Calu3 (cell line): ENCODE data around the gene SGTA. TPM values are rescaled to one million over a fixed set of nuclear protein-coding genes. Genes with fewer than 3 reads are reported as not detected.

Experiments
- BruUV-seq: library from RNA; stranded (reverse); fragments of 400-500 nt; replicated peaks from 2 replicates; lab custom pipeline; 2021; lab: Mats Ljungman, UMichigan
- CTCF ChIA-PET: fragments of 300-600 bp; sonication (Branson Sonifier 250); formaldehyde crosslinking; loops from one replicate; lab custom pipeline; 2022; ENCODE audit warnings: antibody characterized with exemption; lab: Charles Lee
- DNase-seq: peaks from one replicate; pipeline ENCODE4 v3.0.0; 2022
- H3K27ac Mint-ChIP-seq: one replicate; pipeline ENCODE4 v1.8.0; 2022; ENCODE audit warnings: mixed read lengths; ENCODE audit not compliant: unreplicated experiment
- H3K27me3 Mint-ChIP-seq: one replicate; pipeline ENCODE4 v1.8.0; 2022; ENCODE audit warnings: mixed read lengths; ENCODE audit not compliant: unreplicated experiment
- H3K36me3 Mint-ChIP-seq: one replicate; pipeline ENCODE4 v1.8.0; 2022; ENCODE audit warnings: mild to moderate bottlenecking, moderate library complexity, mixed read lengths; ENCODE audit not compliant: insufficient read depth, unreplicated experiment
- H3K4me1 Mint-ChIP-seq: one replicate; pipeline ENCODE4 v1.8.0; 2022; ENCODE audit warnings: mild to moderate bottlenecking, low read depth, mixed read lengths; ENCODE audit not compliant: unreplicated experiment
- H3K4me3 Mint-ChIP-seq: one replicate; pipeline ENCODE4 v1.8.0; 2022; ENCODE audit warnings: mild to moderate bottlenecking, low read depth, moderate library complexity, mixed read lengths; ENCODE audit not compliant: unreplicated experiment
- H3K9me3 Mint-ChIP-seq: one replicate; pipeline ENCODE4 v1.8.0; 2022; ENCODE audit warnings: low read depth, mixed read lengths; ENCODE audit not compliant: unreplicated experiment
- CTCF ChIP-seq: fragments of 200-600 bp; IDR thresholded peaks from one replicate; pipeline ENCODE4 v1.8.0; 2022; ENCODE audit warnings: antibody characterized with exemption; ENCODE audit not compliant: unreplicated experiment
- intact Hi-C: fragments of 100-400 bp; cut with micrococcal nuclease; formaldehyde crosslinking; loops from one replicate; pipeline ENCODE4 v1.10.0; 2022; ENCODE audit not compliant: unreplicated experiment
- total RNA-seq: library from RNA; stranded (reverse); gene quantifications from 2 replicates; pipeline ENCODE4 v1.2.3, GENCODE V29; 2022

Gene SGTA
- total RNA-seq, 1 experiment from 2014 or later, result 44.7 TPM

GRCh38 chr19:2731181-2731995 is 51.7 kb downstream of the SGTA start:
- Mint-ChIP-seq H3K4me3 (no peak overlapping the region), H3K36me3 (peaks cover 4% of the 10 kb centered on the region), H3K27me3 (peaks cover 23% of the 10 kb centered on the region), H3K27ac (no peak overlapping the region), H3K4me1 (no peaks in the 10 kb centered on the region), H3K9me3 (no peaks in the 10 kb centered on the region)
- TF ChIP-seq CTCF, result no peak
- BruUV-seq, result no TSS peak
- CTCF ChIA-PET, result no interaction called here
- intact Hi-C loops, result no loop called here
- DNase-seq, result no peak

- Mint-ChIP-seq H3K36me3 (peaks cover 4% of the 10 kb centered on the region), H3K27ac (no peak overlapping the region), H3K27me3 (peaks cover 31% of the 10 kb centered on the region), H3K4me3 (no peak overlapping the region), H3K9me3 (no peaks in the 10 kb centered on the region), H3K4me1 (no peaks in the 10 kb centered on the region)
- BruUV-seq, result no TSS peak
- CTCF ChIA-PET, result no interaction called here
- no peak for DNase-seq
- no peak for TF ChIP-seq CTCF
- intact Hi-C loops, result no loop called here
Observed at GRCh38 chr19:2729943-2730818, 52.9 kb downstream of the SGTA start.

GRCh38 chr19:2728783-2729387 is 54.2 kb downstream of the SGTA start:
- CTCF ChIA-PET, result interaction anchor here (0.7 to 1.3 kb wide), 2 partner anchors 76 to 80 kb away, joined by 3 to 4 read pairs; no protein-coding TSS in a partner anchor
- no TSS peak for BruUV-seq
- H3K36me3 Mint-ChIP-seq, result peaks cover 4% of the 10 kb centered on the region
- H3K9me3 Mint-ChIP-seq, result no peaks in the 10 kb centered on the region
- no peaks in the 10 kb centered on the region for H3K4me1 Mint-ChIP-seq
- no peak for DNase-seq
- TF ChIP-seq CTCF, result no peak
- H3K4me3 Mint-ChIP-seq, result no peak overlapping the region
- H3K27ac Mint-ChIP-seq, result no peak overlapping the region
- H3K27me3 Mint-ChIP-seq, result peaks cover 42% of the 10 kb centered on the region
- intact Hi-C loops, result no loop called here

GRCh38 chr19:2727640-2727944 is 55.5 kb downstream of the SGTA start:
- peaks cover 55% of the 10 kb centered on the region for H3K27me3 Mint-ChIP-seq
- CTCF ChIA-PET, result interaction anchor here (0.5 to 1.3 kb wide), 2 partner anchors 79 to 354 kb away, joined by 3 to 4 read pairs; no protein-coding TSS in a partner anchor
- intact Hi-C loops, result no loop called here
- BruUV-seq, result no TSS peak
- no peaks in the 10 kb centered on the region for H3K4me1 Mint-ChIP-seq
- H3K4me3 Mint-ChIP-seq, result no peak overlapping the region
- TF ChIP-seq CTCF, result no peak
- H3K27ac Mint-ChIP-seq, result no peak overlapping the region
- H3K9me3 Mint-ChIP-seq, result no peaks in the 10 kb centered on the region
- no peak for DNase-seq
- H3K36me3 Mint-ChIP-seq, result peaks cover 4% of the 10 kb centered on the region
